CD4-positive, alpha-beta T cell treated with Interleukin-2 at 100 ng/mL for 4 hours (primary cell): Measurements from ENCODE around the gene OR2AG1.
"Not testable (repeated sequence)": the region's sequence is repeated elsewhere in the genome, so short reads cannot be mapped to it uniquely, and the experiment has no call there.

Experiments used
- DNase-seq: peaks from one replicate; pipeline ENCODE4 v3.0.0-alpha.2; 2020; ENCODE audit warnings: low spot score

The OR2AG1 gene

DNA sequence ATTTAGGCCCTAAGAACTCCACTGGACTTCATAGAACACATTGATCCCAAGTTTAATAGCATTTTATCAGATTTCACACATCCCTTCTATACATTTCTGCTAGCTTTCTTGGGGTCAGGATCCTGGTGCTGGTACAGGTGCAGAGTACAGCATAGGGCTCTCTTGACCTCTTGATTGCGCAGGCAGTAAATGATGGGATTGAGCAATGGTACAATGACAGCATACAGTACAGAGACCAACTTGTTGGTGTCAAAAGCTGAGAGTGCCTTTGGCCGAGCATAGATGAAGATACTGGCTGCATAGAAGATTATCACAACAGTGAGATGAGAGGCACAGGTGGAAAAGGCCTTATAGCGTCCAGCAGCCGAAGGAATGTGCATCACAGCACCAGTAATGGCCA, 11.8 kb downstream of the OR2AG1 start:
- DNase-seq, result no peak

DNA sequence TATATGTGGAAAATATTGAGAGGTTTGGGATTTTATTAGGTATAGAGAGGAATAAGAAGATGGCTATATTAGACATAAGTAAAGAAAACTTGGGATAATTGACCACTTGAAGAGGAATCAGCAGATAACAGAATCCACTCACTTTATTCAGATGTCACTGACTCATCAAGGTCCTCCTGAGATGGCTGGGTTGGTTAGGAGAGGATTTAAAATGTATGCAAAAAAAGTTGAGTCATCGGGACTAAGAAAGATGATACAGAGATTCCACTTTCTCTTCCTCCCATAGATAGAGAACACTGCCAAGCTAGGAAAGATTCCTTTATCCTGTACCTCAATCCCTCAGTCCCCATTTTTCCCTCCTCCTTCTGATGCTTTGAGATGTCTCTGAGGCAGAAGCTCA, 16.6 kb downstream of the OR2AG1 start, which contains the start of gene OR6A2:
Gene OR6A2, minus strand, starts transcription at position 288 of the 400 bp plus-strand sequence. CDS start 3,981 bp downstream, outside the sequence.
- no peak for DNase-seq

DNA sequence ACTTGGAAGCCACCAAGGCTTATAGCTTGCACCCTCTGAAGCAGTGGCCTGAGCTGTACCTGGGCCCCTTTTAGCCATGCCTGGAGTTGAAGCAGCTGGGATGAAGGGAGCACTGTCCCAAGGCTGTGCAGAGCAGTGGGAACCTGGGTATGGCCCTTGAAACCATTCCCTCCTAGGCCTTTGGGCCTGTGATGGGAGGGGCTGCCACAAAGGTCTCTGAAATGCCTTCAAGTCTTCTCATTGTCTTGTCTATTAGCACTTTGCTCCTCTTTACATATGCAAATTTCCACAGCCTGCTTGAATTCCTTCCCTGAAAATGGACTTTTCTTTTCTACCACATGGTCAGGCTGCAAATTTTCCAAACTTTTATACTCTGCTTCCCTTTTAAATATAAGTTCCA, 18.3 kb downstream of the OR2AG1 start:
- not testable (repeated sequence) for DNase-seq

DNA sequence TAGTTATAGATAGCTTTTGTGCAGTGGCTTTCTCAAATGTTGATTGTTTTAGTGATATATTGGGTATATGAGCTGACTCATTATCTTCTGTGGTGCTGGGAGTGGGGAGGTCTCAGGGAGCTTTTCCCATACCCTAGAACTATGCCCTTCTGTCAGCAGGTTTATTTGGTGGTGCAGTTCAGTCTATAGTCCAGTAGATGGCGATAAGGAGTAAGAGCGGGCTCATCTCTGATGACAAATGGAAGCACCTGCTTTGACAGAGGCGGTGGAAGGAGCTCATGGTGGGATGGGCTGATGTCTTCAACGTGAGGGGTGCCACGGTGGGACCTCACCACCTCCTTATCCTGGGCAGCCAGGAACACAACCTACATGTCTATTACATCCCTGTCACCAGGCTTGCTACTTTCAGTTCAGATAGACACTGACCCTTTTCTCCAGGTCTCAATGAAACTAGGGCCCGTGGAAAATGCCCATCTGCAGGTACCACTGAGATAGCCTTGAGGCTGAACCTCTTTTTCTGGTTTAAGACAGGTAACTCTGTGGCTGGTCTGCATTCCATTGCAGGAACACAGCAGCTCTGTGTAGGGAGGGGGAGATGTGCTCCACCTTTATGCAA, 29.7 kb downstream of the OR2AG1 start:
- DNase-seq, result peak; percentile 60

DNA sequence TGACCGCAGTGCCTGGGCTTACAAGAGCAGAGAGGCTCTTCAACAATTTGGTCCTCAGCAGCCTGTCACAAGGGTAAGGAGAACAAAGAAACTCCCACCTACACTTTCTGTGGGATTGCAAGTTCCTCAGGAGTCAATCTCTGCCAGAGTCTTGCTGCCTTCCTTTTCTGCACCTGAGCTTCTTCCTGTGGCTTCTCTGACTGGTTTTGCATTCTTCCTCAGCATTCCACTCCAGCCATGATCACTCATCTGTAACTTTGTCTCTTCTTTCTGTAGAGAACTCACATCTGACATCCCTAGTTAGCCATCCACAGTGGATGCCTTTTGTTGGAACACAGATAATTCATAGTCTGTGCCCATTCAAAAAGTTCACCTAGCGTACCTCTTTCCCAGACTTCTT, 30.8 kb downstream of the OR2AG1 start:
- no peak for DNase-seq

DNA sequence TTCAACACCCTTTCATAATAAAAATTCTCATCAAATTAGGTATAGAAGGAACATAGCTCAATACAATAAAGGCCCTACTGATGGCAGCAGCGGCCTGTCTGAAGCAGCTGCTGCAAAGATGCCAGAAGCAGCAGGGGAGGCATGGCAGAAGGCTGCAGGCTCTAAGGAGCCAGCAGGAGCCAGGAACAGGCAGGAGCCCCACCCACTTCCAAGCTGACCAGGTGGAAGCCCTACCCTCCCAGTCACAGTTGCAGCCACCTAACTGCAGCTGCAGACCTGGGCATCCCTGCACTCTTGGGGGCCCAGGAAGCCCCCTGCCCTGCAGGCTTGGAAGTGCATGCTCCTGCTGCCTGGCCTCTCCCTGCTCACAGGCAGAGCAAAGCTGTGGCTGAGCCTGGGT, 34.9 kb downstream of the OR2AG1 start:
- DNase-seq, result no peak

DNA sequence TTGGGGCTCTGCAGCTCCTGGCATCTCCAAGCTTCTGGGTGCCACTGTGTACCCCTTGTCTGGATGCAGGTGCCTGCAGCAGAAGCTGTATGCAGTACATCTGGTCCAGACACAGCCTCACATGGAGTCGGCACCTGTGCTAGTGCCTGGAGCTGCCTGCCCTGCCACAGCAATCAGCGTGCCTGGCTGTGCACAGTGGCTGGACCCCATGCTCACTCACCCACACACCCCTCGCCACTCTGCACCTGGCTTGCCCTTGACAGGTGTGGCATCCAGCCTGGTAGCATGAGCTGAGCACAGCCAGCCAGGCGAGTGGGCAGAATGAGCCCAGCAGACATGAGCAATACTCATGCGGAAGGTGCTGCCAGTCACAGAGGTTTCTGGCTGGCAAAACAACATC, 36.1 kb downstream of the OR2AG1 start:
- DNase-seq, result no peak

DNA sequence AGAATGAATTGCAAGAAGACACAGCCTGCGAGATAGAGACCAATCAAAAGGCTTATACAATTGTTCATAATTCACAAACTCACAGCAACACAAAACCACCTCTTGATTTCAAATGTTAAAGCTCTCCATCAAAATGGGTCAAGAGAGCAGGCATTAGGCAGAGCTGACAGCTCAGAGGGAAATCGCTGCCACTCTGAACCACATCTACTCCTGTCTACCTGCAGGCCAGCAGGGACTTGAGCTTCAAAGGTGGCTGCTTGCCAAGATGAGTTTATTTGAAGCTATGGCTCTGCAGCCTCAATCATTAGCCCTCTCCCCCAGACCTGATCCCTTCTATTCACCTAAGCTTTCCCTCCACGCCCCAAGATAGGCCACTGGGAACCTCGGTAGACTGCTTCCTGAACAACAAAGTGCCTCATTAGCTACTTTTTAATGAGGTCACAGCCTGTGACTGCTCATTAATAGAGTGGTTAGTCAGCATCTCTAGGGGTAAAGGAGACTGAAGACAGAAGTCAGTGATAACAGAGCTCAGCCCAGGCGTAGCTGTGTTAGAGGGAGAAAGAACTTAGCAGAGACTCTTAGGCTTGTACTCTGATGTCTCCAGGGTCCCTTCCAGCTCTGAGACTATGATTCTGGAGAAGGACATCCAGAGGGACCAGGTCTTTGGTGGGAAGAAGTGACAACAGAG, 41.5 kb downstream of the OR2AG1 start:
- no peak for DNase-seq

DNA sequence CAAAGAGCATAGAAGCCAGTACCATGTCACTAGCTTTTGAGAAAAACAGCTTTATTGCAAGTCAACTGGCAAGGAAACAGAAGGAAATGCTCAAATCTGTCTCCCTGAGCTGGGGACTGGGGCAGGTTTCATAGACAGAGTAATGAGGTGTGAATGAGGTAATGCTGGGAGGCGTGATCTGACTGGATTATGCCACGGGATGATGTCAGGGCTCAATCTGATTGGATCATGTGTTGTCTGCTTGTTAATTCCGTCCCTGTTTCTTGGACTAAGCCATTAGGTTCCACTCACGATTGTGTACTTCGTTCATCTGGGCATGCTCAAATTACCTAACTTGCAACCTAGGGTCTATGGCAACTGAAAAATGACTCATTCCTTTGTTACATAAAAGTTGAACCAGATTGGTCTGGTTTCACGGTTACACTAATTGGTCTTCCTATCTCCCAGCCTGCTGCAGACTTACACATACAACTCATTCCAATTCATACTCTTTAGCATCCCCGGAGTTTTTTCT, 42.5 kb downstream of the OR2AG1 start:
- no peak for DNase-seq

DNA sequence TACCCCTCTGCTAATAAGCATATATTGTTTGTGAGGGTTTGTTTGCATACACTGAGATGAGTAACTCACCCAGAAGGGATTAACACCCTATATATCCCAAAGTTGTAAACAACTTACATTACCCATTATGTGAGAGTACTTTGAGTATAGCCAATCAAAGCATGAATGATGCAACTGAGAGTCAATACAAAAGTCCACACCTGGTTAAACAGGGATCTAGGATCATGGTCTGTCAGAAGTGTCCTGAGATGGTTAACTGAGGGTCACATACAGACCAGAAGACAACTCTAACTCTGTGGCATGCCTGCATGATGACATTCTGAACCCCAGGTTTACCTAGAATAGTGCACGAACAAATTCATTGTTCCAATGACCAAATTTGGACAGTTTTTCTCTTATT, 45.3 kb downstream of the OR2AG1 start:
- no peak for DNase-seq

DNA sequence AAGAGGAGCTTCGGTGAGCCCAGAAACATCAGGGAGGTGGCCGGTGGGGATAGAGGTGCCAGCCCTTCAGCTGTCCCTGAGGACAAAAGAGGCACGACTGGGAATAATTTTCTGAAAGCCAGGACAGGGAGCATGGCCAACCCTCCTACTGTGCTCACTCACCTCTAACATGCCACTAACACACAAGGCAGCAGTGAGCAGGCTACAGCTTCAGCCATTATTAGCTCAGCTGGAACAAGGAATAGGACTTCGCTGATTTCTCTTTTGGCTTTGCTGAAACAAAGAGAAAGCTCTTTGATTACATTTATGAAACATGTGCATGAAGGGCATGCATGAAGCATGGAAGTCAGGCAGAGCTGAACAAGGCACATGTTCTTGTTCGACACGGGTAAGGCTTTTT, 50.5 kb downstream of the OR2AG1 start:
- no peak for DNase-seq

DNA sequence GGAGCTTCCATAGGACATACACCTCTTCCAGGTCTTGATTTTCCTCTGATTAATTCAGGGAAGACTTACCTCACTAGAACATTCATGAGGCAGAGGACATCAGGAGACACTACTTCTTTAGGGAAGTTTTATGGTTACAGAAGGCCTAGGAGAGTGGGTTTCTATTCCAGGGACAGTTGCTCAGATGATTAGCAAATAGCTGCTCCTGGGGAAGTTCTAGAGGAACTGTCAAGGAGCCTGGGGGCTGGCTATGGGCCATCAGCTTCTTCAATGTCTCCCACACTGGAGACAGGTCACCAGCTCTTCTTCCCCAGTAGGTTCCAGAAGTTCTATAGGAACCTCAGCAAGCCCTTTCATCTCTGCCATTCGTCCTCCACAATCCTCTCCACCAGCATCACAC, 51.2 kb downstream of the OR2AG1 start:
- DNase-seq, result no peak
